ENCODE measurements around the gene C14orf119.

Gene C14orf119

GRCh38 chr14:23056145-23056955 is 39.0 kb upstream of the C14orf119 start:
- Histone ChIP-seq H2AFZ (ENCODE audit: low read depth, low read length) (peak overlapping the region; percentile 51), H3K4me1 (ENCODE audit: insufficient read depth, low read length) (peaks cover 16% of the 10 kb centered on the region), H3K27me3 (ENCODE audit: insufficient read depth, low read length) (no peaks in the 10 kb centered on the region), H3K9me3 (ENCODE audit: low read length) (no peaks in the 10 kb centered on the region), H3K4me3 (ENCODE audit: low read length) (peak overlapping the region; percentile 65), H3K36me3 (ENCODE audit: insufficient read depth, low read length) (peaks cover 42% of the 10 kb centered on the region)

- Histone ChIP-seq H3K4me1 (ENCODE audit: insufficient read depth, low read length) (peaks cover 16% of the 10 kb centered on the region), H3K27me3 (ENCODE audit: insufficient read depth, low read length) (no peaks in the 10 kb centered on the region), H3K36me3 (ENCODE audit: insufficient read depth, low read length) (peaks cover 45% of the 10 kb centered on the region), H3K9me3 (ENCODE audit: low read length) (no peaks in the 10 kb centered on the region), H3K4me3 (ENCODE audit: low read length) (peak within 1 kb of the TSS; percentile 65), H2AFZ (ENCODE audit: low read depth, low read length) (peak within 1 kb of the TSS; percentile 51)
These were observed 38.1 kb upstream of the C14orf119 start, which contains the start of gene CDH24 for GRCh38 chr14:23056956-23057756. Gene CDH24, minus strand, starts transcription at chr14:23057520. Its CDS starts 1,787 bp downstream, at chr14:23055733.

DNA sequence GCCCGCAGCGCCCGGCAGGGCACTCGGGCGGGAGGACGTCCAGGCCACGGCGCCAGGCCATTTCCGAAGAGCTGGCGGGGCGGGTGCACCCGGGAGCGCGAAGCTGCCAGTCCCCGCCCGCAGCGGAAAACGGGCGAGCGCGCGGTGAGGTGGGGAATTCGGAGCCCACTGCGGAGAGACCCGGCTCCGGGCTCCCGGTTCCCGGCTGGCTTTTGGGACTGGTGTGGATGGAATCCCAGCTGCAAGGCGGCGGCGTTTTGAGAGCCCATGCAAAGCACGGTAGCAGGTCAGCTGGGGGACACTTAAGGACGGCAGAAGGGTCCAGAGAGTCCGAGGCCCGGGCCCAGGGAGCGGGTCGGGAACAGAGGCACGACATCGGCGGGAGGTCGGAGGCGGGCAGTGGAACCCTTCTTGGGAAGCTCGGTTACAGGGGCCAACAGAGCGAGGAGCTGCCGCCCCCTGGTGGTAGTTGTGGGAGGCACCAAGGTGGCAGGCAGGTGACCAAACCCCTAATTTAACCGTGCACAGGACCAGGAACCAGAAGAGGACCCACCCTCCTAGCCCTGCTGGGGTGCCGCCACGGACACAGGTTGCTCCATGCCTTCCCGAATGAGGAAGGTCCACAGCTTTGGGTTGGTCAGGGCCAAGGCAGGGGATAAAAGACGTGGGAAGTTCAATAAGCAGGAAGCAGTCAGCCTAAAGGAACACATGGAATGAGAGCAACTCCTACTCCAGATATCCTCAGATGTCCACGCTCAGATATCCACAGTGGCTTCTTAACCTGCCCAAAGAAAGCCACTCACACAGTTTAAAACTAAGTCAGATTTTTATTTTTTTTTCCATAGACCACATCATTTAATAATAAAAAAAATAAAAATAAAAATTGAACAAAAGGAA is 37.3 kb upstream of the C14orf119 start:
- Histone ChIP-seq H3K27me3 (ENCODE audit: insufficient read depth, low read length) (no peaks in the 10 kb centered on the region), H3K4me3 (ENCODE audit: low read length) (peak overlapping the region; percentile 65), H3K4me1 (ENCODE audit: insufficient read depth, low read length) (peaks cover 16% of the 10 kb centered on the region), H2AFZ (ENCODE audit: low read depth, low read length) (no peak overlapping the region), H3K9me3 (ENCODE audit: low read length) (no peaks in the 10 kb centered on the region), H3K36me3 (ENCODE audit: insufficient read depth, low read length) (peaks cover 52% of the 10 kb centered on the region)

DNA sequence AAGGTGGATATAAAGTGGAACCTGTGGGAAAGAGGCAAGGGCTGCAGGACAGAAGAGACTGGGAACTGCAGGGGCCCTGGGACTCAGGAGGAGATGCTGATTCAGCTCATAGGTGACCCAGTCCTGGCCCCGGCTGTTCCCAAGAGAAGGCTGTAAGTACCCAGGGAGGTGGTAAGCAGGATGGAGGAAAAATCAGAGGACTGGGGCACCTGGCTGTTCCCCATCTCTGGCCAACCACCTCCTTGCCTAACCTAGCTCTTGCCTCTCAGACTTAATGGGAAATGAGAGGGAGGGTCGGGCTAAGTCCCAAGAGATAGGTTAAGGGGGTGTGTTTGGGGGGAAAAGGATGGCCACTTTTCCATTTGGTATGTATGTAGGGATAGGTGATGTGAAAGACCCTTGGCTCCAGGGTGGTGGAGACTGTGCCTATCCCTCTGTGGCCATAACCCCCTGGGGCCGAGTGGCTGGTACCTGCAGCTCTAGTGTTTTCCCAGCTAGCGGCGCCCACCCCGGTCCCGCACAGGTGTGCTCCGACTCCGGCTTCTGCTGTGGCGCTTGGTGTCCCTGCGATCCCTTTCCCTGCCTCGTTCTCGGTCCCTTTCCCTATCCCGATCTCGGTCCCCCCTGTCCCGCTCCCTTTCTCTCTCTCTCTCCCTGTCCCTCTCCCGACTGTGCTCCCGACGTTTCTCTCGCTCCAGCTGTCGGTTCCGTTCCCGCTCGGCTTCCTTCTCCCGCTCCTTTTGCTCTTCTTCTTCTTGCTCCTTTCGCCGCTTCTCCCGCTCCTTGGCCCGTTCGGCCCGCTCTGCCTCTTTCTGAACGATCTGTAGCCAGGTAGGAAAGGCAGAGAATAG is 36.4 kb upstream of the C14orf119 start:
- no peak overlapping the region for H2AFZ ChIP-seq (ENCODE audit: low read depth, low read length)
- H3K27me3 ChIP-seq (ENCODE audit: insufficient read depth, low read length): no peaks in the 10 kb centered on the region
- H3K36me3 ChIP-seq (ENCODE audit: insufficient read depth, low read length): peaks cover 52% of the 10 kb centered on the region
- peaks cover 16% of the 10 kb centered on the region for H3K4me1 ChIP-seq (ENCODE audit: insufficient read depth, low read length)
- H3K9me3 ChIP-seq (ENCODE audit: low read length): no peaks in the 10 kb centered on the region
- no peak overlapping the region for H3K4me3 ChIP-seq (ENCODE audit: low read length)

DNA sequence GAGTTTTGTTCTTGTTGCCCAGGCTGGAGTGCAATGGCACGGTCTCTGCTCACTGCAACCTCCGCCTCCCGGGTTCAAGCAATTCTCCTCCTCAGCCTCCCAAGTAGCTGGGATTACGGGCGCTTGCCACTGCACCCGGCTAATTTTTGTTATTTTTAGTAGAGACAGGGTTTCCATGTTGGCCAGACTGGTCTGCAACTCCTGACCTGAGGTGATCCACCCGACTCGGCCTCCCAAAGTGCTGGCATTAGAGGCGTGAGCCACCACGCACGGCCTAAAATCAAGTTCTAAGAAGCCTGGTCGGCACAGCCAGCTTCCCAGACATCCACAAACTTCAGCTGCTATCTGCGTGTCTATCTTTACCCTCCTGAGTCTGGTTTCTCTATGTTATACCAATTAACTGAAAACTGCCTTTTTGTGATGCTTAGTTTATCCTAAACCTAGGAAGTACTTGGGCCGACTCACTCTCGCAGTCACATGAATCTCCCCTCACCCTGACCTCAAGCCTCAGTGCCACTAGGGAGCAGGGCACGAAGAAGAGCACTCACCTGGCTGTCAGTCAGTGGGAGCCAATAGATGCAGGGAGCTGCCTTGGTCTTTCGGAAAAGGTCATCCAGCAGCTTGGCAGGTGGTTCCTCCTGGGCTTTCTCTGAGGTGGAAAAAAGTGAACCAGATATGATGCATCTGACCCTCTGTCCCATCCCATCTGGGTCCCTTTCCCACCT is 34.6 kb upstream of the C14orf119 start:
- Histone ChIP-seq H3K9me3 (ENCODE audit: low read length) (no peaks in the 10 kb centered on the region), H2AFZ (ENCODE audit: low read depth, low read length) (no peak overlapping the region), H3K36me3 (ENCODE audit: insufficient read depth, low read length) (peaks cover 65% of the 10 kb centered on the region), H3K4me3 (ENCODE audit: low read length) (no peak overlapping the region), H3K4me1 (ENCODE audit: insufficient read depth, low read length) (peaks cover 16% of the 10 kb centered on the region), H3K27me3 (ENCODE audit: insufficient read depth, low read length) (no peaks in the 10 kb centered on the region)

DNA sequence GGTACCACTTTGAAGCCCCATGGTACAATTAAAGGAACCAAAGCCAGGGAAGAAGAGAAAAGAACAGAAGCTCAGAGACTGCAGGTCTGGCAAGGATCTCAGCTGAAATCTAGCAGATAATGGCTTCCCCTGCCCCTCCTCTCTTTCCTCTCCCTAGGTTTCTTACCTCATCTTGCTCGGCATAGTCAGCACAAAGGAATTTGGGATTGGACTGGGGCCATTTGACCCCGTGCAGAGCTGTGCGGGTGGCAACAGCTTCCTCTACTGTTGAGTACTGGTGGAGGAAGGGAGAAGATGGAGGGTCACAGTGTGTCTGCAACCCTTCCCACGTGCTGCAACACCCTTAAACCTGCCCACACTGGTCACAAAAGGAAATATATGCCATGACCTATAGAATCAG is 33.3 kb upstream of the C14orf119 start:
- Histone ChIP-seq H3K9me3 (ENCODE audit: low read length) (no peaks in the 10 kb centered on the region), H3K27me3 (ENCODE audit: insufficient read depth, low read length) (no peaks in the 10 kb centered on the region), H3K4me3 (ENCODE audit: low read length) (no peak overlapping the region), H2AFZ (ENCODE audit: low read depth, low read length) (no peak overlapping the region), H3K4me1 (ENCODE audit: insufficient read depth, low read length) (peaks cover 4% of the 10 kb centered on the region), H3K36me3 (ENCODE audit: insufficient read depth, low read length) (peaks cover 77% of the 10 kb centered on the region)

GRCh38 chr14:23063601-23064000 is 31.7 kb upstream of the C14orf119 start:
- H3K4me1 ChIP-seq (ENCODE audit: insufficient read depth, low read length): peaks cover 8% of the 10 kb centered on the region
- H3K4me3 ChIP-seq (ENCODE audit: low read length): no peak overlapping the region
- peaks cover 89% of the 10 kb centered on the region for H3K36me3 ChIP-seq (ENCODE audit: insufficient read depth, low read length)
- H2AFZ ChIP-seq (ENCODE audit: low read depth, low read length): no peak overlapping the region
- H3K9me3 ChIP-seq (ENCODE audit: low read length): no peaks in the 10 kb centered on the region
- H3K27me3 ChIP-seq (ENCODE audit: insufficient read depth, low read length): no peaks in the 10 kb centered on the region

- H3K36me3 ChIP-seq (ENCODE audit: insufficient read depth, low read length): peaks cover 74% of the 10 kb centered on the region
- no peak overlapping the region for H2AFZ ChIP-seq (ENCODE audit: low read depth, low read length)
- no peaks in the 10 kb centered on the region for H3K27me3 ChIP-seq (ENCODE audit: insufficient read depth, low read length)
- H3K4me3 ChIP-seq (ENCODE audit: low read length): no peak overlapping the region
- H3K4me1 ChIP-seq (ENCODE audit: insufficient read depth, low read length): peaks cover 26% of the 10 kb centered on the region
- H3K9me3 ChIP-seq (ENCODE audit: low read length): no peaks in the 10 kb centered on the region
These were observed 28.9 kb upstream of the C14orf119 start for GRCh38 chr14:23066368-23066767.

GRCh38 chr14:23066855-23067744 is 28.2 kb upstream of the C14orf119 start:
- Histone ChIP-seq H3K9me3 (ENCODE audit: low read length) (no peaks in the 10 kb centered on the region), H3K36me3 (ENCODE audit: insufficient read depth, low read length) (peaks cover 69% of the 10 kb centered on the region), H2AFZ (ENCODE audit: low read depth, low read length) (no peak overlapping the region), H3K4me1 (ENCODE audit: insufficient read depth, low read length) (peaks cover 32% of the 10 kb centered on the region), H3K4me3 (ENCODE audit: low read length) (no peak overlapping the region), H3K27me3 (ENCODE audit: insufficient read depth, low read length) (no peaks in the 10 kb centered on the region)

- peak overlapping the region; percentile 28 for H3K4me3 ChIP-seq (ENCODE audit: low read length)
- no peaks in the 10 kb centered on the region for H3K27me3 ChIP-seq (ENCODE audit: insufficient read depth, low read length)
- peaks cover 67% of the 10 kb centered on the region for H3K36me3 ChIP-seq (ENCODE audit: insufficient read depth, low read length)
- no peaks in the 10 kb centered on the region for H3K9me3 ChIP-seq (ENCODE audit: low read length)
- H2AFZ ChIP-seq (ENCODE audit: low read depth, low read length): no peak overlapping the region
- H3K4me1 ChIP-seq (ENCODE audit: insufficient read depth, low read length): peaks cover 35% of the 10 kb centered on the region
These were observed 27.2 kb upstream of the C14orf119 start for GRCh38 chr14:23067847-23068788.

Measured in neuron (in vitro differentiated cells).